ENCODE data around the gene KRTAP10-4. TPM values are rescaled to one million over a fixed set of nuclear protein-coding genes. Genes with fewer than 3 reads are reported as not detected.

Gene KRTAP10-4
- total RNA-seq, 4 donors from 2014 or later: 2.7 to 11.8 (median 4.9) TPM; not detected in 1

DNA sequence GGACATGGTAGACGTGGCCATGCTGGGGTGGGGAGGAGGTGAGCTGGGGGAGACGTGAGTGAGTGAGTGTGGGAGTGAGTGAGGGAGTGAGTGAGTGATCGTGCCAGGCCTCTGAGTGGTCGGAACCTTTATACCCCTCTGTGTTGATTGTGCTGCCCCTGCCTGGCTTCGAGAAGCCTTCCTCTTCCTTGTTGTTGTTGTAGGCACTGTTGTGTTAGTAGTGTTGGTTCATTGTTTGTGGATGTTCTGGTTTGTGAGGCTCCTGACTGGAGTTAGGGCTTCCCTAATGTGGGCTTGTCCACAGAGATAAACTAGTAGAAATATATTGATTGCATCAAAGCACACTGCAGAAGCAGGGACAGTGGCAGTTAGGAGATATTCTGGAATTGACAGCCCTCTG lies 14.8 kb upstream of the KRTAP10-4 start, which contains the start of gene KRTAP10-3:
Gene KRTAP10-3, minus strand, starts transcription at position 101 of the 400 bp plus-strand sequence. Its CDS starts 80 bp downstream, at position 21.
- H3K9me3 ChIP-seq: no peaks in the 10 kb centered on the region

DNA sequence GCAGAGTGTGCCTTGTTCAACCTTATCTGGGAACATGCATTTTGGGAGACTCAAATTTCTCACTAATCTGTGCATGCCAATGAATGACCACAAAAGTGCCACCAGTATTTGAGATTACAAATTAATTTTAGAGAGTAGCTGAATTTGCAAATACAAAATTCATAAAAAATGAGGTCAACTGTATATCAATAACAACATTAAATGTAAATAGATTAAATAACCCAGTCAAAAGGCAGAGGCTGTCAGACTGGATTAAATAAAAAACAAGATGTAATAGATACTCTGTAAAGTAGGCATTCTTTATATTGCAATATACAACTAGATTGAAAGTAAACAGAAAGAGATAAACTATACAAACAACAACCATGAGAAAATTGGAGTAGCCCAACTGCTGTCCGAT lies 9.4 kb upstream of the KRTAP10-4 start:
- 95% methylated on average over 1 of the region's 1 CpG for WGBS
- H3K4me1 ChIP-seq: no peaks in the 10 kb centered on the region
- H3K27me3 ChIP-seq: peaks cover 11% of the 10 kb centered on the region
- no peak overlapping the region for H3K4me3 ChIP-seq
- no peaks in the 10 kb centered on the region for H3K9me3 ChIP-seq
- DNase-seq (ENCODE audit: low spot score in 2 of 2): no peak
- no peak overlapping the region for H3K27ac ChIP-seq
- TF ChIP-seq, protein P1, sequence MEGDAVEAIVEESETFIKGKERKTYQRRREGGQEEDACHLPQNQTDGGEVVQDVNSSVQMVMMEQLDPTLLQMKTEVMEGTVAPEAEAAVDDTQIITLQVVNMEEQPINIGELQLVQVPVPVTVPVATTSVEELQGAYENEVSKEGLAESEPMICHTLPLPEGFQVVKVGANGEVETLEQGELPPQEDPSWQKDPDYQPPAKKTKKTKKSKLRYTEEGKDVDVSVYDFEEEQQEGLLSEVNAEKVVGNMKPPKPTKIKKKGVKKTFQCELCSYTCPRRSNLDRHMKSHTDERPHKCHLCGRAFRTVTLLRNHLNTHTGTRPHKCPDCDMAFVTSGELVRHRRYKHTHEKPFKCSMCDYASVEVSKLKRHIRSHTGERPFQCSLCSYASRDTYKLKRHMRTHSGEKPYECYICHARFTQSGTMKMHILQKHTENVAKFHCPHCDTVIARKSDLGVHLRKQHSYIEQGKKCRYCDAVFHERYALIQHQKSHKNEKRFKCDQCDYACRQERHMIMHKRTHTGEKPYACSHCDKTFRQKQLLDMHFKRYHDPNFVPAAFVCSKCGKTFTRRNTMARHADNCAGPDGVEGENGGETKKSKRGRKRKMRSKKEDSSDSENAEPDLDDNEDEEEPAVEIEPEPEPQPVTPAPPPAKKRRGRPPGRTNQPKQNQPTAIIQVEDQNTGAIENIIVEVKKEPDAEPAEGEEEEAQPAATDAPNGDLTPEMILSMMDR (IDR thresholded peaks at IDR 0.05): no peak
- no peak for TF ChIP-seq POLR2A (IDR thresholded peaks at IDR 0.05)
- no peak for TF ChIP-seq POLR2AphosphoS5 (IDR thresholded peaks at IDR 0.05)
- no peak for TF ChIP-seq EP300 (IDR thresholded peaks at IDR 0.05)
- H3K36me3 ChIP-seq: no peaks in the 10 kb centered on the region

More for the DNA sequence above, 14.8 kb upstream of the KRTAP10-4 start, which contains the start of gene KRTAP10-3:
- peaks cover 38% of the 10 kb centered on the region for H3K27me3 ChIP-seq
- TF ChIP-seq, protein P1 (IDR thresholded peaks at IDR 0.05): no peak
- TF ChIP-seq EP300 (IDR thresholded peaks at IDR 0.05) (no peak), POLR2AphosphoS5 (IDR thresholded peaks at IDR 0.05) (no peak), POLR2A (IDR thresholded peaks at IDR 0.05) (no peak)
- WGBS: 66% methylated on average over 4 of the region's 5 CpGs
- no peak for DNase-seq (ENCODE audit: low spot score in 2 of 2)
- no peak within 1 kb of the TSS for H3K4me3 ChIP-seq
- H3K27ac ChIP-seq: no peak within 1 kb of the TSS
- H3K4me1 ChIP-seq: no peaks in the 10 kb centered on the region
- H3K36me3 ChIP-seq: no peaks in the 10 kb centered on the region

DNA sequence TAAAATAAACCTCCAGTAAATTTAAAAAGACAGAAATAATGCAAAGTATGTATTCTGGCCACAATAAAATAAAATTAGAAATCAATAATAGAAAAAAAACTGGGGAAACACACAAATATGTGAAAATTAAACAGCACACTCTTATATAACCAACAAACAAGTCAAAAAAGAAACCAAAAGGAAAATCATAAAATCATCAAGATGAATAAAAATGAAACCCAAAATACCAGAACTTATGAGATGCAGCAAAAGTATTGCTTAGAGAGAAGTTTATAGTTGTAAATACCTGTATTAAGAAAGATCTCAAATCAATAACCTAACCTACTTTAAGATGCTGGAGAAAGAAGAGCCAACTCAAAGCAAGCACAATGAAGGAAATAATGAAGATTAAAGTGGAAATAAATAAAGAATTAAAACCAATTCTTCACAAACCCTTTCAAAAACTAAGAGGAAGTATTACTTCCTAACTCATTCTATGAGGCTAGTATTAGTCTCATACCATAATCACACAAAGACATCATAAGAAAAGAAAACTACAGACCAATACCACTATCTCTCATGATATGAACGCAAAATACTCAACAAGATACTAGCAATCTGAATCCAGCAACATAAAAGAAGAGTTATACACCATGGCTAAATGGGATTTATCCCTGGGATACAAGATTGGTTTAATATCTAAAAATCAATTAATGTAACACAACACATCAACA lies 8.5 kb upstream of the KRTAP10-4 start:
- WGBS: 97% methylated on average over 1 of the region's 1 CpG
- H3K9me3 ChIP-seq: no peaks in the 10 kb centered on the region
- H3K4me1 ChIP-seq: no peaks in the 10 kb centered on the region
- TF ChIP-seq EP300 (IDR thresholded peaks at IDR 0.05) (no peak), POLR2AphosphoS5 (IDR thresholded peaks at IDR 0.05) (no peak), POLR2A (IDR thresholded peaks at IDR 0.05) (no peak)
- TF ChIP-seq, protein P1 (IDR thresholded peaks at IDR 0.05): no peak
- DNase-seq (ENCODE audit: low spot score in 2 of 2): no peak
- H3K27ac ChIP-seq: no peak overlapping the region
- H3K27me3 ChIP-seq: peaks cover 18% of the 10 kb centered on the region
- H3K36me3 ChIP-seq: no peaks in the 10 kb centered on the region
- H3K4me3 ChIP-seq: no peak overlapping the region

DNA sequence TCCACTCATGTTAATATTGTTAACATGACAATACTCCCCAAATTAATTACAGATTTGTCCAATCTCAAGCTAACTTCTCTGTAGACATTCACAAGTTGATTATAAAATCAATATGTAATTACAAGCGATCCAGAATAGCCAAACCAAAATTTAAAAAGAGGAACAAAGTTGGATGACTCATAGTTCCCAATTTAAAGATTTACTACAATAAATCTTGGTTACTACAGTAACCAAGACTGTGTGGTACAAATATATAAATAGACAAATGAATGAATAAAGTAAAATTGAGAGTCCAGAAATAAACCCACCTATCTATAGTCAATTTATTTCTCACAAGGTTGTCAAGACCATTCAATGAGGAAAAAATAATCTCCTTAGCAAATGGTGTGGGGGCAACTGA lies 7.1 kb upstream of the KRTAP10-4 start:
- 54% methylated on average over 1 of the region's 1 CpG for WGBS

More for the DNA sequence above, 7.1 kb upstream of the KRTAP10-4 start:
- no peak for TF ChIP-seq POLR2AphosphoS5 (IDR thresholded peaks at IDR 0.05)
- TF ChIP-seq, protein P1 (IDR thresholded peaks at IDR 0.05): no peak
- no peak for TF ChIP-seq EP300 (IDR thresholded peaks at IDR 0.05)
- TF ChIP-seq POLR2A (IDR thresholded peaks at IDR 0.05): no peak
- DNase-seq (ENCODE audit: low spot score in 2 of 2): no peak
- no peak overlapping the region for H3K27ac ChIP-seq
- H3K4me3 ChIP-seq: no peak overlapping the region
- H3K9me3 ChIP-seq: no peaks in the 10 kb centered on the region
- no peaks in the 10 kb centered on the region for H3K4me1 ChIP-seq
- no peaks in the 10 kb centered on the region for H3K36me3 ChIP-seq
- H3K27me3 ChIP-seq: peaks cover 18% of the 10 kb centered on the region
